OCI-M1 (cell line): Measurements from ENCODE around the gene INPP5A.

ENCODE experiments used
- DNase-seq: peaks from one replicate; lab custom pipeline; 2025; lab: John Stamatoyannopoulos, UW

Gene INPP5A

DNA sequence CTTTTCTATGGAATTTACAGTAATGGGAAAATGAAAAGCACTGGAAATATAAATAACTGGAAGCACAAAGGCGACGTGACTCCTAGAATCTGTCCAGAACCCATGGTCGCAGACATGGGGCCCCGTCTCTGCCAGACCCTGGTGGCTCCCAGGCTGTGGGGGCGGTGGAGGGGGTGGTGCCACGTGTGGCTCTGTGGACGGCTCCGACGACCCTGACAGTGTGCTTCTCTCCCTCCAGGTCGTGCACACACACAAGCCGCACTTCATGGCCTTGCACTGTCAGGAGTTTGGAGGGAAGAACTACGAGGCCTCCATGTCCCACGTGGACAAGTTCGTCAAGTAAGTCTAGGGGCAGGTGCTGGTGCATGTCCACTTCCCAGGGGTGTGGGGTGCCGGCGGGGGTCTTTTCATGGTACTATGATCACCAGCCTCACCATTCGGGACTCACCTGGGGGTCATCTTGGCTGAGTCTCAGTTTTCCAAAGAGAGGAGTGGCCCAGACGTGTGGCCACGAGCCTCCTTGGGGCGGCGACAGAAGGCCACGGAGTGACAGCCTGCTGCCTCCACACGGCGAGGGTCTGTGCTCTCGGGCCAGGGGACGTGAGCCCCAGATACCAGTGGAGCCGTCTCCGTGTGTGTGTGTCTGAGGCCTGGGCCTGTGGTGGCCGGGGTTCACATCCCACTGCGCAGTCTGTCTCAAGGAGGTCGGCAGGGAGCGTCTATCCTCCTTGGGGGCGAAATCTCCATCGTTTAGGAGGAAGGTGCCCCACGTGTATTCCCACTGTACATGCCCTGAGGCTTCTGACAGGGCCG lies 108.2 kb downstream of the INPP5A start:
- no peak for DNase-seq

- no peak for DNase-seq
Observed at GRCh38 chr10:132646443-132647097, 109.0 kb downstream of the INPP5A start.

GRCh38 chr10:132647424-132647823 lies 109.8 kb downstream of the INPP5A start:
- DNase-seq: no peak

DNA sequence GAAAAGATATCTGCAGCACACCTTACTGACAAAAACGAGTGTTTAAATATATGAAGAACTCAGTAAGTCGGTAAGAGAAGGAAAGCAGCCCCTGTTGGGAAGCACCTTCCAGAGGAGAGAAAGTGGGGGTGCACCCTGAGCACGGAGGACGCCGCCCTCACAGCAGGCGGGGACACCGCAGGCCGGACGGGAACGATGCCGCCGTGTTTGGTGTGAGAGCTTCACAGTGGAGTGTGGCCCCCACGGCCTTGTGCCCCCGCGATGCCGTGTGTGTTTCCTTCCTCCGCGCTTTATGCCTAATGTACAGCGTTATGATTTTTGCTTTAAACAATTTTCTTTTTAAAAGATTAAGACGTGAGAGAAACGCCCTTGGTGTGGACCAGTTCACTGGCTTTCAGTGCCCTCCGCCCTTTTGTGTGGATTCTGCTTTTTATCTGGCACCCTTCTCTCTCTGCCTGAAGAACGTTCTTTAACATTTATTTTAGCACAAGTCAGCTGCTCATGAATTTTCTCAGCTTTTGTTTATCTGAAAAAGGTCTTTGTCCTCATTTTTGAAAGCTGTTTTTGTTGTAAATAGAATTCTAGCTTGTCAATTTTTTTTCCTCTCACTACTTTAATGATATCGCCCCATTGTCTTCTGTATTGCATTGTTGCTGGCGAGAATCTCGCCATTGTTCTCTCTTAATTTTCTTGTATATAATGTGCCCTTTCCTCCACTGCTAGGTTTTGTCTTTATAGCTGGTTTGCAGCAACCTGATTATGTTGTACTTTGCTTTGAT lies 110.7 kb downstream of the INPP5A start:
- DNase-seq: no peak

DNA sequence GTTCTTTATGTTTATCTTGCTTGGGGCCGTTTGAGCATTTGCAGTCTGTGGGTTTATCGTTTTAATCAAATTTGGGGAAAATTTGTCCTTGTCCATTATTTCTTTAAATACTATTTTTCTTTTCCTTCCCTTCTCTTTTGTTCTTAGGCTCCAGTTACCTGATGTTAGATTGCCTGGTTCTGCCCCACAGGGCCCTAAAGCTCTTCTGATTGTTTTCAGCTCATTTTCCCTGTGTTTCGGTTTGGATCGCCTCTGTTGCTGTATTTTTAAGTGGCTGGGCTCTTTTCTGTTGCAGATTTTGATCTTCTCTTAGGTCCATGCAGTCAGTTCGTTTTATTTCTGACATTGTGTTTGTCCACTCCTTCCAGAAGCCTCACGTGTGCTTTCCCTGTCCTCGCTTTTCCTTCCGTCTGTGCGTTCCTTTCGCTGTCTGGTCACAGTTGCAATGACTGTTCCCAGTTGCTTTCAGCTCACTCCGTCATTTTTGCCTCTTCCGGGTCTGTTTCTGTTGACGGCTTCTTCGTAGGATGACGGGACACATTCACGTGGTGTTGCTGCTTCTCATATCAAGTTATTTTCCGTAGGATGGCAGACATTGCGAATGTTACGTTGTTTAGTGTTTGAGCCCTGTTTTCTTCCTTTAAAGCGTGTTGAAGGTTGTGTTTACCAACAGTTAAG lies 111.4 kb downstream of the INPP5A start:
- no peak for DNase-seq

- no peak for DNase-seq
Observed at GRCh38 chr10:132649651-132650360, 112.2 kb downstream of the INPP5A start.

DNA sequence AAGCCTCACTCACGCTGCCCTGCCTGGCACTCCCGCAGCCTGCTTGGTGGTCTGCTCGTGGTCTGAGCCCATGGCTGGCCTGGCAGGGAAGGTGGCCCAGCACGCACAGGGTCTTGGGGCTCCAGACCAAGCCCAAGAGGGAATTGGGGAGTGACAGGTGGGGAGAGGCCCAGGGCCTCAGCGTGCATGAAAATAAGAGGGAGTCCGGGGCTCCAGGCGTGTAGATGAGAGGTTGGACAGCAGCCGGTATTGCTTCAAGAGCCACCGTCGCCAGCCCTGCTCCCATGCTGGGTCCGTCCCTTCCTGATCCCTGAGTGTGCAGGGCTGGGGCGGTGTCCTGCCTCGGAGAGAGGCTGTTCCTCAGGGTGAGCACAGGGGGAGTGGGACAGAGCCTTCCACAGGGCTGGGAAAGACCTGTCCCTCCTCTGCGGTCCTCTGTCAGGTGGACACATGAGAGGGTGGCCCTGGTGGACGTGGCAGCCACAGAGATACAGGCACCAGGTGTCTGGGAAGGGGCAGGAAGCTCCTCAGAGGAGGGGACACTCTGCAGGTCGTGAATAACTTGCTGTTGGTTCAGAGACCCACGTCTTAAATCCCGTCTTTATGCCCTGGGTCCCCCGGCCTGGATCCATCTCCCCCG lies 113.1 kb downstream of the INPP5A start:
- DNase-seq: no peak

DNA sequence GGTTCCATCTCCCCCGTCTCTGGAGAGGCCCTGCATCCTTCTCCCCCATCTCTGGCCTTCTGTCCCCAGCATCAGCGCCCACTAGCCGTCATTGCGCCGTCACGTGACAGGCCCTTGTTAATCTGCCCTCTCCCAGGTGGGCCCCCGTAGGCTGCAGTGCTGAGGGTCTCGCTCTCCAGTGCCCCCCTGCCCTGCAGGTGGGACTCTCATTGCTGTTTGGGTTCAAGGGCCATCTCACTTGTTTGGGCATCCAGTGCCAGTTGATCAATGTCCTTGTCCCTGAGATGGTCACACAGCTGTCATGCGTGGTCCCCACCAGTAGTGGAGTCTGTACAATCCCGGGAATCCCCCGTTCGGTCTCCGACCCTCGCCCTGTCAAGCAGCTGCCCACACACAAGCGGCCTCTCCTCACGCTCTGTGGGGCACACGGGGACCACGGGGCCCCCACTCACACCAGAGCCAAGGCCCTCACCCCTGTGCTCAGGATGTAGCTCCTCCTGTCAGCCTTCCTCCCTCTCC lies 114.0 kb downstream of the INPP5A start:
- no peak for DNase-seq

- DNase-seq: no peak
Observed at GRCh38 chr10:132652446-132652845, 114.9 kb downstream of the INPP5A start.

- DNase-seq: no peak
Observed at GRCh38 chr10:132652936-132653590, 115.5 kb downstream of the INPP5A start.

DNA sequence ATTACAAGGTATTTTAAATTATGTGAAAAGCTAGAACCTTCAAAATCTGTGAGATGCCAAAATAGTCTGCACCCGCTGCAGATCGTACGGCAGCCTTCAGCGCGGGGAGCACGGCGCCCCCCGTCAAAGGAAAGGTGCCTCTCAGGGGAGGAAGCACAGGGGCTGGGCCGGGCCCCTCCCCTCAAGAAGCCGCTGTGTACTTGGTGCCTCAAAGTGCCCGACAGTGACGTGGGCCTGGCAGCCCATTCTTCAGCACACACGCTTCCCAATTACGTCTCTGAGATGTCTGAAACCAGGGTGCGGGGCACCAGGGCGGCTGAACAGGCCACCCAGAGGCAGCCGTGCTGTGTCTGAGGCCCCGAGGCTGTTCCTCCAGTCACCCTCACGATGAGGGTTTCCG lies 116.1 kb downstream of the INPP5A start:
- no peak for DNase-seq

GRCh38 chr10:132654121-132654571 lies 116.6 kb downstream of the INPP5A start:
- no peak for DNase-seq

- peak; percentile 75 for DNase-seq
Observed at GRCh38 chr10:132654708-132655661, 117.4 kb downstream of the INPP5A start.

GRCh38 chr10:132655735-132656134 lies 118.1 kb downstream of the INPP5A start:
- no peak for DNase-seq

DNA sequence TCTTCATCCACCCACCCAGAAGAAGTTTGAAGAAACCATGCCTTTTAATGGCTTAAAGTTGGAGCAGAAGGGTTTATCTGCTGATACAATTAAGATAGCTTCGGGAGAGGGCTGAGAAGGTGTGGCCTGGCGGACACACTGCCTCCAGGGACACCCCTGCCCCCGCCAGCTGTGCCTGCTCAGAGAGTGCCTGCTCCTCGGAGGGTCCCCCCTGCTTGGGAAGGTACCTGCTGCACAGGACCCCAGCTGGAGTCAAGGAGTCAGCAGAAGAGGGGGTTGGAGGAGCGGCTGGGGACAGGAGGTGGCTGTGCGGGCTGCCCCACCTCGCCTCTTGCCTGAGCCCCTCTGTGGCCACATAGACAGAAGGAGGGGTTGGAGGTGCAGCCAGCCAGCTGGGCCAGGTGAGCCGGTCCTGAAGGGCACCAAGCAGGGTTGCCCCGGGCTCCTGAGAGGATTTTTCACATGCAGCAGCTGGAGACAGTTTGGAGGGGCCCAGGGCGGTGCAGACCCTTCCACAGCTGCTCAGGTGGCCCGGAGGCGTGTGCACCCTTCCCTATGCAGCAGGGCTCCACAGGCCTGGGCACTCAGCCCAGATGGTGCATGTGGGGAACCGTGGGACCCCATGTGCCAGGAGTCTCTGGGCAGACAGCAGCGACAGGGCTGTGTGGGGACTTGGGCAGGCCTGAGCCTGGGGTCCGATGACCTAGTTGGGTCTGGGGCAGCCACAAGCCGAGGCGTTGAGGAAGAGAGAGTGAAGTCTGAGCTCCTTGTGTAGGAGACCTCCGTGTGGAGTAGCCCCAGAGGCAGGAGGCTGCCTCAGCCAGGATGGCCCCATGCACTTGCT lies 118.9 kb downstream of the INPP5A start:
- no peak for DNase-seq

GRCh38 chr10:132657127-132657706 lies 119.6 kb downstream of the INPP5A start:
- no peak for DNase-seq

- DNase-seq: no peak
Observed at GRCh38 chr10:132657748-132658147, 120.2 kb downstream of the INPP5A start.
